Retinal pigment epithelial cell (primary cell): ENCODE measurements around the gene PARVB.

Experiments used
- DNase-seq: peaks from one replicate; pipeline ENCODE4 v3.0.0-alpha.2; 2010; ENCODE audit warnings: low read depth
- H3K4me3 ChIP-seq: 2 replicates; pipeline ENCODE4 v1.5.1; 2011; ENCODE audit warnings: mild to moderate bottlenecking, low read length, control low read depth, moderate library complexity
- CTCF ChIP-seq: conservative IDR thresholded peaks from 2 replicates; pipeline ENCODE4 v1.5.1; 2011; ENCODE audit warnings: low read depth, low read length, control low read depth, inconsistent platforms

Gene PARVB

GRCh38 chr22:44098966-44099530 is 74.9 kb downstream of the PARVB start:
- no peak for DNase-seq
- no peak overlapping the region for H3K4me3 ChIP-seq
- TF ChIP-seq CTCF = no peak

- DNase-seq = no peak
- no peak overlapping the region for H3K4me3 ChIP-seq
- no peak for TF ChIP-seq CTCF
Measured at GRCh38 chr22:44099696-44100095, 75.6 kb downstream of the PARVB start.

GRCh38 chr22:44100411-44100810 is 76.3 kb downstream of the PARVB start:
- no peak for DNase-seq
- no peak overlapping the region for H3K4me3 ChIP-seq
- TF ChIP-seq CTCF = no peak

GRCh38 chr22:44102121-44102520 is 78.0 kb downstream of the PARVB start:
- no peak for TF ChIP-seq CTCF

GRCh38 chr22:44102856-44103255 is 78.8 kb downstream of the PARVB start:
- DNase-seq = no peak
- H3K4me3 ChIP-seq = no peak overlapping the region
- TF ChIP-seq CTCF = no peak

More at GRCh38 chr22:44102121-44102520, 78.0 kb downstream of the PARVB start:
- DNase-seq = no peak
- H3K4me3 ChIP-seq = no peak overlapping the region

GRCh38 chr22:44103735-44104480 is 79.8 kb downstream of the PARVB start:
- no peak for TF ChIP-seq CTCF
- H3K4me3 ChIP-seq = no peak overlapping the region
- DNase-seq = no peak

- DNase-seq = peak; percentile 7
- no peak for TF ChIP-seq CTCF
- no peak overlapping the region for H3K4me3 ChIP-seq
Measured at GRCh38 chr22:44107340-44107739, 83.2 kb downstream of the PARVB start.
